ENCODE measurements around the gene ZFP36L1. TPM values are rescaled to one million over a fixed set of nuclear protein-coding genes. Genes with fewer than 3 reads are reported as not detected.

ZFP36L1 gene
- total RNA-seq, 2 donors from 2014 or later: 66.6 to 276 TPM

- Histone ChIP-seq H3K4me1 (peaks cover 0 to 58% of the 10 kb centered on the region in 2 donors), H3K4me3 (no peak overlapping the region), H3K9me3 (no peaks in the 10 kb centered on the region), H3K27ac (no peak overlapping the region), H3K36me3 (peaks cover 5% of the 10 kb centered on the region), H3K27me3 (no peaks in the 10 kb centered on the region)
- TF ChIP-seq, protein P1, sequence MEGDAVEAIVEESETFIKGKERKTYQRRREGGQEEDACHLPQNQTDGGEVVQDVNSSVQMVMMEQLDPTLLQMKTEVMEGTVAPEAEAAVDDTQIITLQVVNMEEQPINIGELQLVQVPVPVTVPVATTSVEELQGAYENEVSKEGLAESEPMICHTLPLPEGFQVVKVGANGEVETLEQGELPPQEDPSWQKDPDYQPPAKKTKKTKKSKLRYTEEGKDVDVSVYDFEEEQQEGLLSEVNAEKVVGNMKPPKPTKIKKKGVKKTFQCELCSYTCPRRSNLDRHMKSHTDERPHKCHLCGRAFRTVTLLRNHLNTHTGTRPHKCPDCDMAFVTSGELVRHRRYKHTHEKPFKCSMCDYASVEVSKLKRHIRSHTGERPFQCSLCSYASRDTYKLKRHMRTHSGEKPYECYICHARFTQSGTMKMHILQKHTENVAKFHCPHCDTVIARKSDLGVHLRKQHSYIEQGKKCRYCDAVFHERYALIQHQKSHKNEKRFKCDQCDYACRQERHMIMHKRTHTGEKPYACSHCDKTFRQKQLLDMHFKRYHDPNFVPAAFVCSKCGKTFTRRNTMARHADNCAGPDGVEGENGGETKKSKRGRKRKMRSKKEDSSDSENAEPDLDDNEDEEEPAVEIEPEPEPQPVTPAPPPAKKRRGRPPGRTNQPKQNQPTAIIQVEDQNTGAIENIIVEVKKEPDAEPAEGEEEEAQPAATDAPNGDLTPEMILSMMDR (IDR thresholded peaks at IDR 0.05): no peak
- peak; percentile 59 for DNase-seq (ENCODE audit: low spot score)
Observed at GRCh38 chr14:68782091-68782981, 10.5 kb downstream of the ZFP36L1 start.

GRCh38 chr14:68781161-68782021 lies 11.5 kb downstream of the ZFP36L1 start:
- H3K4me3 ChIP-seq: no peak overlapping the region
- H3K36me3 ChIP-seq: no peaks in the 10 kb centered on the region
- no peaks in the 10 kb centered on the region for H3K27me3 ChIP-seq
- TF ChIP-seq, protein P1 (IDR thresholded peaks at IDR 0.05): no peak
- peaks cover 0 to 51% of the 10 kb centered on the region in 2 donors for H3K4me1 ChIP-seq
- peak overlapping the region; percentile 47 to 65 for H3K27ac ChIP-seq
- no peaks in the 10 kb centered on the region for H3K9me3 ChIP-seq
- DNase-seq (ENCODE audit: low spot score): peak; percentile 57

DNA sequence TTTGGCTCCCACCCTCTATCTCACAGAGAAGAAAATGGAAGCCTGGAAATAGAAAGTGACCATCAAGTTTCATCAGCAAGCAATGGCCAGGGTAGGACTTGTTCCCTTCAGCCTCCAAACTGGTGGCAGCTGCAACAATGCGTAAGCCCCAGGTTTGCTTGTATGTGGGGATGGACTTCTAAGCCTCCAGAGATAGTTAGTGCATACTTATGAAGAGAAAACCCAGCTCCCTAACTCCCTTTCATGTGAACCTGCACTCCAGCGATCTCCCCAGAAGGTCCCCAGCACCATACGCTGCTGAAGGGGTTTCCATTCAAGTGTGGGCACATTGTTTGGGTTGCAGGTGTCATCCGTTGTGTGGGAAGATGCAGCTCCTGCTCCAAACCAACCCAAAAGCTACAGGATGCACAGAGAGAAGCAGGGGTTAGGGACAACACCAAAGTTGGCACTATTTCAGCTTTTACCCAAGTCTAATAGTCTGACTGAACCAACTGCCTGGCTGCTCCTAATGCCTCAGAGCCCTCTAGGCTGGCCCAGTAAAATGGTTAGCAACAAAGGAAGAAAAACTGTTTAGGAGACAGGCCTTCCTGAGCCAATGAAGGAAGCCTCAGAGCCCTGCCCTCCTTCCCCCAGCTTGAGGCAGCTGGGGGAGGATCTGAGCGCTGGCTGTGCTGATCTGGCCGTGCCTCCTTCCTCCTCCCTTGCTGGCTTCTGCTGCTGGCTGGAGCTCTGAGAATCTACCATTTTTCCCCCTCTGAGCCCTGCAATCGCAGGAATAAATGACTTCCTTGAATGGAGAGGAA lies 12.3 kb downstream of the ZFP36L1 start:
- H3K27me3 ChIP-seq: no peaks in the 10 kb centered on the region
- DNase-seq (ENCODE audit: low spot score): peak; percentile 82
- peaks cover 0 to 51% of the 10 kb centered on the region in 2 donors for H3K4me1 ChIP-seq
- H3K27ac ChIP-seq: peak overlapping the region; percentile 47 to 65
- no peaks in the 10 kb centered on the region for H3K36me3 ChIP-seq
- TF ChIP-seq, protein P1 (IDR thresholded peaks at IDR 0.05): no peak
- H3K4me3 ChIP-seq: no peak overlapping the region
- peaks cover 0 to under 1% of the 10 kb centered on the region in 2 donors for H3K9me3 ChIP-seq

DNA sequence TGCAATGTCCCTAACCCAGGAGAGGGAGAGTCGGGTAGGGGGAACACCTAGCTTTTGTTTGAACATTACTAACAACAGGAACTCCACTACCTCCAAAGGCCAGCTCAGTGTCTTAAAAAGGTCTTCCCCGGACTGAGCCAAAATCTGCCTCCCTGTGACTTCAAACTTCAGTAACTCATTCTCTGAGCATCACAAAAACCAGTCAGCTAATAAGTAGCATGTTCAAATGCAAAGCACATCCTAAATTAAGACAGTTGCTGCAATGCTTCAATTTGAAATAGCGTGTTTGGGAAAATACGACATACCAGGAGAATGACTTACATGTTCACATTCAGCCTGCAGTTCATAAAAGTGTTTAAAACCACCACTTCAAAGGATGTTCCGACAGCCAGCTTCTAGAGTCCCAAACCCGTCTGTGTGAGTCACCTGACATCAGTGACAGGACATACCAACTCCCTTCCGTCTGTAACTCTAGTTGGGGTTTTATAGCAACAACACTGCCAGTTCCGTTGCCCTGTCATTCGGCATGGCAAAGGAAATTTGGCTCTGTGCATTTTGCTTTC lies 13.0 kb downstream of the ZFP36L1 start:
- Histone ChIP-seq H3K27me3 (no peaks in the 10 kb centered on the region), H3K4me1 (peaks cover 0 to 50% of the 10 kb centered on the region in 2 donors), H3K27ac (peak overlapping the region; percentile 47 to 65), H3K4me3 (no peak overlapping the region), H3K9me3 (peaks cover 0 to 7% of the 10 kb centered on the region in 2 donors), H3K36me3 (no peaks in the 10 kb centered on the region)
- peak; percentile 58 for DNase-seq (ENCODE audit: low spot score)
- TF ChIP-seq, protein P1 (IDR thresholded peaks at IDR 0.05): no peak

- Histone ChIP-seq H3K27ac (no peak overlapping the region), H3K4me1 (peaks cover 0 to 50% of the 10 kb centered on the region in 2 donors), H3K27me3 (no peaks in the 10 kb centered on the region), H3K4me3 (no peak overlapping the region), H3K36me3 (no peaks in the 10 kb centered on the region), H3K9me3 (peaks cover 0 to 11% of the 10 kb centered on the region in 2 donors)
- TF ChIP-seq, protein P1 (IDR thresholded peaks at IDR 0.05): no peak
- peak; percentile 49 for DNase-seq (ENCODE audit: low spot score)
Observed at GRCh38 chr14:68777644-68778043, 15.2 kb downstream of the ZFP36L1 start.
